ENCODE data around the gene RASSF8. TPM values are rescaled to one million over a fixed set of nuclear protein-coding genes. Genes with fewer than 3 reads are reported as not detected.

The RASSF8 gene
- total and polyA plus RNA-seq, 9 of the 15 experiments (the other 6 are each of a cell fraction or from before 2014, with no cell fraction given) = 0.01 to 0.36 (median 0.12) TPM; not detected in 1

DNA sequence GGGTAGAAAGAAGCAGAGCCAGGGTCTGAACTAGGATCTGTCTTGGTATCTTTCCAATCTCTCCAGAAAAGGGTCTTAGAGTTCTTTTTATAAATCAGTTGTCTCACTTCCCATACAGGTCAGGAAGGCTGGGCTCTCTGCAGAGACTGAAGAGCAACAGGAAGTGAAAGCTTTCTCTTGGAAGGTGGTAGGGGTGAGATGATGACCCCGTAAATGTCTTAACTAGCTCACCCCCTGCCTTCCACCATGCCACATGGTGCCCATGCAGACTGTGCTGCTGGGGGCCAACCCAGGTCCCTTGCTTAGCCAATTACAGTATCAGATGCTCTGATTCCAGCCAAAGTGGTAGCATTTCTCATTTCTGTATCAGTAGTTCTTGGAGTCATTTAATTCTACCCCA is 17.6 kb upstream of the RASSF8 start:
- ChIA-PET CTCF (ENCODE audit: low intra/inter-chr PET ratio) (no interaction called here), POLR2A (no interaction called here)
- Histone ChIP-seq H3K4me3 (no peak overlapping the region), H3K4me2 (ENCODE audit: insufficient read depth, low read length) (no peak overlapping the region), H3K27me3 (ENCODE audit: control insufficient read depth in 2 of 2, insufficient read depth in 2 of 2, low read length in 2 of 2) (no peaks in the 10 kb centered on the region), H2AFZ (ENCODE audit: low read depth, low read length) (no peak overlapping the region), H3K27ac (ENCODE audit: extremely low read depth, low read depth, low read length) (no peak overlapping the region), H3K9me3 (replicated peaks; ENCODE audit: control insufficient read depth, insufficient read depth, low read depth, low read length) (no peaks in the 10 kb centered on the region), H4K20me1 (replicated peaks; ENCODE audit: control insufficient read depth, insufficient read depth, low read length) (no peaks in the 10 kb centered on the region), H3K79me2 (ENCODE audit: control insufficient read depth, insufficient read depth, low read length) (no peaks in the 10 kb centered on the region), H3K9ac (ENCODE audit: insufficient read depth in 1 of 2, low read depth in 2 of 2, low read length in 2 of 2) (no peak overlapping the region), H3K36me3 (ENCODE audit: control insufficient read depth, insufficient read depth, low read length) (no peaks in the 10 kb centered on the region), H3K9me1 (ENCODE audit: control insufficient read depth, insufficient read depth, low read length) (no peaks in the 10 kb centered on the region), H3K4me1 (replicated peaks in 1 of 2; ENCODE audit: control insufficient read depth in 2 of 2, insufficient read depth in 2 of 2, low read length in 2 of 2) (no peaks in the 10 kb centered on the region)
- intact Hi-C loops (cut with micrococcal nuclease) (no loop called here), in situ Hi-C loops (cut with MboI) (no loop called here)
- DNase-seq (ENCODE audit: extremely low read depth in 1 of 4, low spot score in 3 of 4) = no peak
- WGBS (ENCODE audit: insufficient coverage, low coverage, missing lambda C conversion rate) = 0% methylated on average over 1 of the region's 1 CpG
- no TSS peak for BruUV-seq (replicated peaks)
- no peak for FAIRE-seq
- TF ChIP-seq, protein P1, sequence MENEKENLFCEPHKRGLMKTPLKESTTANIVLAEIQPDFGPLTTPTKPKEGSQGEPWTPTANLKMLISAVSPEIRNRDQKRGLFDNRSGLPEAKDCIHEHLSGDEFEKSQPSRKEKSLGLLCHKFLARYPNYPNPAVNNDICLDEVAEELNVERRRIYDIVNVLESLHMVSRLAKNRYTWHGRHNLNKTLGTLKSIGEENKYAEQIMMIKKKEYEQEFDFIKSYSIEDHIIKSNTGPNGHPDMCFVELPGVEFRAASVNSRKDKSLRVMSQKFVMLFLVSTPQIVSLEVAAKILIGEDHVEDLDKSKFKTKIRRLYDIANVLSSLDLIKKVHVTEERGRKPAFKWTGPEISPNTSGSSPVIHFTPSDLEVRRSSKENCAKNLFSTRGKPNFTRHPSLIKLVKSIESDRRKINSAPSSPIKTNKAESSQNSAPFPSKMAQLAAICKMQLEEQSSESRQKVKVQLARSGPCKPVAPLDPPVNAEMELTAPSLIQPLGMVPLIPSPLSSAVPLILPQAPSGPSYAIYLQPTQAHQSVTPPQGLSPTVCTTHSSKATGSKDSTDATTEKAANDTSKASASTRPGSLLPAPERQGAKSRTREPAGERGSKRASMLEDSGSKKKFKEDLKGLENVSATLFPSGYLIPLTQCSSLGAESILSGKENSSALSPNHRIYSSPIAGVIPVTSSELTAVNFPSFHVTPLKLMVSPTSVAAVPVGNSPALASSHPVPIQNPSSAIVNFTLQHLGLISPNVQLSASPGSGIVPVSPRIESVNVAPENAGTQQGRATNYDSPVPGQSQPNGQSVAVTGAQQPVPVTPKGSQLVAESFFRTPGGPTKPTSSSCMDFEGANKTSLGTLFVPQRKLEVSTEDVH (IDR thresholded peaks at IDR 0.05; ENCODE audit: low read depth, partially characterized antibody) = no peak
- no peak for ATAC-seq

GRCh38 chr12:25942709-25943108 is 15.8 kb upstream of the RASSF8 start:
- intact Hi-C loops (cut with micrococcal nuclease) = no loop called here
- CTCF ChIA-PET (ENCODE audit: low intra/inter-chr PET ratio) = no interaction called here

More at GRCh38 chr12:25942709-25943108, 15.8 kb upstream of the RASSF8 start:
- 6% methylated on average over 2 of the region's 2 CpGs for WGBS (ENCODE audit: insufficient coverage, low coverage, missing lambda C conversion rate)
- DNase-seq (ENCODE audit: extremely low read depth in 1 of 4, low spot score in 3 of 4) (no peak), FAIRE-seq (no peak), ATAC-seq (no peak)
- TF ChIP-seq TCF15 (CRISPR knock-in tag; IDR thresholded peaks at IDR 0.05) = no peak
- TF ChIP-seq ZNF174 (CRISPR knock-in tag; IDR thresholded peaks at IDR 0.05) = no peak
- TF ChIP-seq BMI1 (IDR thresholded peaks at IDR 0.05; ENCODE audit: low read length) = no peak
- no peak for TF ChIP-seq MBD2 (IDR thresholded peaks at IDR 0.05; ENCODE audit: borderline replicate concordance, low read depth)
- no TSS peak for BruUV-seq (replicated peaks)
- POLR2A ChIA-PET = no interaction called here
- no peaks in the 10 kb centered on the region for H3K27me3 ChIP-seq (ENCODE audit: control insufficient read depth in 2 of 2, insufficient read depth in 2 of 2, low read length in 2 of 2)
- H4K20me1 ChIP-seq (replicated peaks; ENCODE audit: control insufficient read depth, insufficient read depth, low read length) = no peaks in the 10 kb centered on the region
- in situ Hi-C loops (cut with MboI) = no loop called here
- no peak overlapping the region for H3K4me2 ChIP-seq (ENCODE audit: insufficient read depth, low read length)
- H3K4me3 ChIP-seq = no peak overlapping the region
- H3K27ac ChIP-seq (ENCODE audit: extremely low read depth, low read depth, low read length) = no peak overlapping the region
- H3K4me1 ChIP-seq (replicated peaks in 1 of 2; ENCODE audit: control insufficient read depth in 2 of 2, insufficient read depth in 2 of 2, low read length in 2 of 2) = no peaks in the 10 kb centered on the region
- H3K9me1 ChIP-seq (ENCODE audit: control insufficient read depth, insufficient read depth, low read length) = no peaks in the 10 kb centered on the region
- H3K79me2 ChIP-seq (ENCODE audit: control insufficient read depth, insufficient read depth, low read length) = no peaks in the 10 kb centered on the region
- no peaks in the 10 kb centered on the region for H3K36me3 ChIP-seq (ENCODE audit: control insufficient read depth, insufficient read depth, low read length)
- no peak overlapping the region for H3K9ac ChIP-seq (ENCODE audit: insufficient read depth in 1 of 2, low read depth in 2 of 2, low read length in 2 of 2)
- no peaks in the 10 kb centered on the region for H3K9me3 ChIP-seq (replicated peaks; ENCODE audit: control insufficient read depth, insufficient read depth, low read depth, low read length)
- H2AFZ ChIP-seq (ENCODE audit: low read depth, low read length) = no peak overlapping the region
